ENCODE data around the gene TMEM98. TPM values are rescaled to one million over a fixed set of nuclear protein-coding genes. Genes with fewer than 3 reads are reported as not detected.

TMEM98 gene
- total and polyA plus RNA-seq, 9 of the 15 experiments (the other 6 are each of a cell fraction or from before 2014, with no cell fraction given), result 33.5 to 164 (median 84.7) TPM

DNA sequence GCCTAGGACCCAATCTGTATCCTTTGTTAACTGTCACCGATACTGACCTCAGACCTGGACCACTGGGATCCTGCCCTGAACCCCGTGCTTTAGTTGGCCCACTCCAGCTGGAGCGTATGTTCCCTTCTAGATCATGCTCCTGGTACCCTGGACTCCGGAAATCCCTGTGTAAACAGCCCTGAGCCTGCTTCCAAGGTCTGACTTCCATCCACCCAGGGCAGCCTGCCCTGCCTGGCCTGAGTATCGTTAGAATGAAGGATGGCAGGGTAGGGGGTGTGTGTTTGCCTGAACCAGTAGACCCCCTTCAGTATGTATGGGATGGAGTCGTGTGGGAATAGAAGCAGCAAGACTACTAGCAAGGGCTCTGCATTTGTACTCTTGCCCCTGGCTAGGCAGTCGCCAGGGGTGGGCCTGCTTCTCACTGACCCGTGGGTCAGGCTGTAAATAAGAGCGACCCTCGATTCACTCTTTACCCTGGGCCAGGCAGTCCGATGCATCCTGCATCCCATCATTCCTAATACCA lies 691 bp upstream of the TMEM98 start:
- CTCF ChIA-PET (ENCODE audit: low intra/inter-chr PET ratio), result interaction anchor here (0.7 kb wide), 1 partner anchor 1718 kb away, joined by 3 read pairs; no protein-coding TSS in a partner anchor
- H3K9me3 ChIP-seq (replicated peaks; ENCODE audit: control insufficient read depth, insufficient read depth, low read depth, low read length), result no peaks in the 10 kb centered on the region
- H3K27ac ChIP-seq (ENCODE audit: extremely low read depth, low read depth, low read length), result peak overlapping the region; percentile 69; the same call in 1 of the 3 replicates
- FAIRE-seq, result no peak
- peaks cover 22 to 23% of the 10 kb centered on the region in 2 experiments; a peak in 4 of 5 replicates for H3K4me1 ChIP-seq (replicated peaks in 1 of 2; ENCODE audit: control insufficient read depth in 2 of 2, insufficient read depth in 2 of 2, low read length in 2 of 2)
- POLR2A ChIA-PET, result interaction anchor here (1.2 to 5.8 kb wide), 3 partner anchors 11 to 50 kb away, joined by 5 to 26 read pairs (median 5); partner anchors contain the start of gene MYO1D
- H3K36me3 ChIP-seq (ENCODE audit: control insufficient read depth, insufficient read depth, low read length), result peaks cover 5% of the 10 kb centered on the region; the same call in 1 of the 3 replicates
- peak overlapping the region; percentile 77 to 94 for H3K9ac ChIP-seq (ENCODE audit: insufficient read depth in 1 of 2, low read depth in 2 of 2, low read length in 2 of 2)
- H3K27me3 ChIP-seq (ENCODE audit: control insufficient read depth in 2 of 2, insufficient read depth in 2 of 2, low read length in 2 of 2), result no peaks in the 10 kb centered on the region
- peak; percentile 8 for ATAC-seq
- H3K4me2 ChIP-seq (ENCODE audit: insufficient read depth, low read length), result peak overlapping the region; percentile 79
- H4K20me1 ChIP-seq (replicated peaks; ENCODE audit: control insufficient read depth, insufficient read depth, low read length), result no peaks in the 10 kb centered on the region
- peaks cover 18% of the 10 kb centered on the region; the same call in 2 of the 3 replicates for H3K79me2 ChIP-seq (ENCODE audit: control insufficient read depth, insufficient read depth, low read length)
- intact Hi-C loops (cut with micrococcal nuclease), result no loop called here
- no TSS peak for BruUV-seq (replicated peaks)
- no peaks in the 10 kb centered on the region for H3K9me1 ChIP-seq (ENCODE audit: control insufficient read depth, insufficient read depth, low read length)
- WGBS (ENCODE audit: insufficient coverage, low coverage, missing lambda C conversion rate), result 66% methylated on average over 11 of the region's 11 CpGs
- 0 out of 4 replicates have a peak, but pooled peaks of 1 of the 2 experiments have one; percentile 51 for TF ChIP-seq FOXA3 (CRISPR knock-in tag; conservative IDR thresholded peaks at IDR 0.05 in 1 of 2, IDR thresholded peaks at IDR 0.05 in 1 of 2)
- TF ChIP-seq MTA3 (IDR thresholded peaks at IDR 0.05; ENCODE audit: borderline replicate concordance), result 0 out of 2 replicates have a peak, but pooled peaks have one; percentile 27
- TF ChIP-seq DPF2 (IDR thresholded peaks at IDR 0.05), result no peak
- peak overlapping the region; percentile 90 for H2AFZ ChIP-seq (ENCODE audit: low read depth, low read length)
- in situ Hi-C loops (cut with MboI), result no loop called here
- peak overlapping the region; percentile 69 for H3K4me3 ChIP-seq
- DNase-seq (ENCODE audit: extremely low read depth in 1 of 4, low spot score in 3 of 4), result no peak

All from K562 (cell line).